SK-N-DZ (cell line): ENCODE measurements around the gene ELL.
A peak's percentile ranks its signal among the peaks of the same experiment; 100 is the strongest.

ENCODE experiments used
- DNase-seq: peaks from one replicate; pipeline ENCODE4 v3.0.0-alpha.2; 2015; ENCODE audit warnings: low spot score

The ELL gene

DNA sequence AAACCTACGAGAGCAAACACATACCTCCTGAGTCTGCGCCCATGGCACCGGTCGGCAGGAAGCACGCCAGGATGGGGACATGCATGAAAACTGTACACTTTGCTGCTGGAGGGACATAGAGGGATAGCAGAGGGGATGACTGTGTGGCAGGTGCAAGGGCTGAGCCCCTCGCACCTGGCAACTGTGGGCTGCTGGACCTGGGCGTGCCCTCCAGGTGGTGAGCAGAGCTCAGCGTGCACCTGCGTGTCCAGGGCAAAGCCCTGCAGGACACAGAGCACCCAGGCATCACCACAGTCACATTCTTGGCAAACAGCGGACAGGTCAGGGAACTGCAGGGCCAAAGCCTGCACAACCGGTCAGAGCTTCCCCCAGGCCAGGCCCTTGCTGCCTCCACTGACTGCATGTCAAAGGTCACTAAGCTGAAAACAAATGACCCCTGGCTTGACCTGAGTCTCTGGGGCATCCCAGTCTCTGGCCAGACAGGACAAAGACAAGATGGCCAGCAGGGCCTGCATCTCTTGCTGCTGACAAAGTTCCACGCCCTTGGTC lies 75.0 kb downstream of the ELL start:
- DNase-seq = no peak

GRCh38 chr19:18446145-18446810 lies 75.6 kb downstream of the ELL start:
- DNase-seq = no peak

DNA sequence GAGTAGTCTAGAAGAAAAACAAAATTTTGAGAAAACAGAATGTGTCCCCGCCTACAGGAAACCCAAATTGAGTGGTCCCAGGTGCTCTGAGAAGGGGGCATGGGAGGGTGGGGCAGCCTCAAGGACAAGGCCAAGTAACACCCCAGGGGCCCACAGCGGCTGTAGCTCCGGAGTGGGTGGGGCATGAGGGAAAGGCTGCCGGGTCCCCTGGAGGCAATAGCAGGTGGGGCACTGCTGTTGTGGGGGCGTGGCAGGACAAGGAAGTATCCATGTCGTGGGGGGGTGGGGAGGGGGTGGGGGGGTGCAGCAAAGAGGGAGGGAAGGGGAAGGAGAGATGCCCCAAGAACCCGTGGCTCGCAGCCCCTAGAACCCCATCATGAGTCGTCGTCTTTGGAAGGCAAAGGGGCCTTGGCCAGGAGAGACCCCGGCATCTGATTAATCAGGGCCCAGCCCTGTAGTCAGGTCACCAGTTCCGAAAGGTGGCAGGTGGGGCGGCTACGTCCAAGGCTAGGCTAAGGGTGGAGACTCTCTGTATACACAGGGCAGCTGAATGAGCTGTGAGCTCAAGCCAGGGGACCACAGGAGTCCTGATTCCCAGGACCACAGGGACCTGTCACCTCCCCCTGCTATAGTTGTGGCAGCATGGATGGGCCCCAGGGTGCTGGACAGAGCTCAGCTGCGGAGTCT lies 76.5 kb downstream of the ELL start:
- DNase-seq = no peak

DNA sequence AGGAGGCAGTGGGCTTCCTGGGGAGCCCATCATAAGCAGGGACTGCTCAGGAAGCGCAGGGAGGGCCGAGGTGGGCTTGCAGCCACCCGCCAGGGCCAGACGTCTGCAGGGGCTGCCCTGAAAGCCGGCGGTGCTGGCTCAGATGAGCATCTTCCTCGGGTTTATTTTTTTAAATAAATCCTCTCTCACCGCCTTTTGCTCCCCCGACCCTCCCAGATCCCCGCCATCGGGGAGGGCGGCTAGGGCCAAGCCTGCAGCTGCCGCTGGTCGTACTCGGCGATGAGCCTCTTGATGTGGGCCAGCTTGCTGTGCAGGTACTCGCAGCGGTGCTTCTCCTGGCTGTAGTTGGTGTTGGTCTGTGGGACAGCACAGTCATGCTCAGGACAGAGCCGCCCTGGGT lies 77.4 kb downstream of the ELL start:
- no peak for DNase-seq

DNA sequence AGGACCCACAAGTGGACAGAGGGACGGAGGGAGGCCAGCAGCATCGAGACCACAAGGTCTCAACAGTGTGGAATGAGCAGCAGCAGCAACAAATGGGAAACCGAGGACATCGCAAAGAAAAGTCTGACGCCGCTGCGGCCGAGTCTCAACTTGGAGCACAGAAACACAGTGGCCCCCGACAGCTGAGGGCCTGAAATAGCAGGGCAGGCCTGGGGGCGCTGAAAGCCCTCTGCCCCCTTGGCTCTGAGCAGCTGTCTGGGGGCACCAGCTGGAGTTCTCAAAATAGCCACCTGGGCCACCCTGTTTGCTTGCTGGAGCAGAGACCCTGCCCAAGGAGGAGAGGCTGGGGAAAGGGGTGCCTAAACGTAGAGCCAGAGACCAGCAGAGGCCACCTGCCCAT lies 78.0 kb downstream of the ELL start:
- DNase-seq = no peak

DNA sequence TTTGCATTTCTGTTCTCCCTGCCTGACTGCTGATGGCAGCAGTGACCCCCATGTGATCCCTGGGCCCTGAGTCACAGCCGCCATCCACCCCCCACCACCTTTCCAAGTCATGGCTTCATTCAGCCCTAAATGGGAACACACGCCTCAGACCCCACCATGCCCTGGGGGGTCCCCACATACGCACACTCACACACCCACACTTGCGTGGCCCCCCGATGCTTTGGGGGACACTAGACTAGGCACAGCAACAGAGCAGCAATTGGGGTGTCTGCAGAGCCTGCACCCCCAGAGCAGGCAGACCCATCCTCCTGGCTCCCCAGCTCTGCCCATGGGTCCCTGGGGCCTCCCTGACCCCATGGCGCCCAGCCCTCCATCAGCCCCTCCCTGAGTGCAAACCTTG lies 78.5 kb downstream of the ELL start:
- DNase-seq = no peak

GRCh38 chr19:18442941-18443340 lies 78.9 kb downstream of the ELL start:
- DNase-seq = no peak

- DNase-seq = no peak
Observed at GRCh38 chr19:18441804-18442788, 79.8 kb downstream of the ELL start.

DNA sequence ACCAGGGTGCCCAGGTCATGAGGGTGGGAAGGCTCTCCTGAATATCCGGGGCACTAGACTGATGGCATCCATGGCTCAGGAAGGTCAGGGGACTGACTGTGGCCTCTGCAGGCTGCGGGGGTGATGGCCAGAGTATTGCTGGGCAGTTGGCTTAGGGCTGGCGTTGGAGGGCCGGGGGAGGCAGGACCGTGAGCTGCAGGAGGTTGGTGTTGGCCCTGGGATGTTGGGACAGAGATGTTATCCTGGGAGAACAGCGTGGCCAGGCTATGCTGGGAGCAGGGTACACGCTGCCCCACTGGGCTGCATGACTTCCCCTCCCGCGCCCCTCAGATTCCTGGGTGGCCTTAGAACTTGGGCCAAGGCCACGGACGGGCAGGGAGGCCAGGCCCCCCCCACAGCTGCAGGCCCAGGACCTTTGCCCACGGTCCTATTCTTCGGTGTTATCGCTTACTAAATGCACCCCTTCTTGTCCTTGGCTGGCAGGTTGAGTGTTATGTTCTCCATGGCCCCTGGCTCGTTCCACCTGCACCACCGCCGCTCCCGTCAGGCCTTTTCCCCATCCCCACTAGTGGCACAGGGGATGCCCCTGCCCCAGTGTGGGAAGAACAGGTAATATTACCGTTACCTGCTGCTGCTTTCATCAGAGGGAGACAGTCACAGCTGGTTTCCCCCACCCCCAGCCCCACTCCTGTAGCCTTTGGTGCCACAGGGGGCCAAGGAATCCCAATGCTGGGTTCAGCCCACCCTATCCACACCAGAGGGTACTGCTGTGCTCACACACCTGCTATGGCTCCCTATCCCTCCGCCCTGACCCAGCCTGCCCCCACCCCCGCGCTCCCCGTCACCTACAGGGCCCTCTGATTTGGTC lies 80.7 kb downstream of the ELL start:
- DNase-seq = no peak

DNA sequence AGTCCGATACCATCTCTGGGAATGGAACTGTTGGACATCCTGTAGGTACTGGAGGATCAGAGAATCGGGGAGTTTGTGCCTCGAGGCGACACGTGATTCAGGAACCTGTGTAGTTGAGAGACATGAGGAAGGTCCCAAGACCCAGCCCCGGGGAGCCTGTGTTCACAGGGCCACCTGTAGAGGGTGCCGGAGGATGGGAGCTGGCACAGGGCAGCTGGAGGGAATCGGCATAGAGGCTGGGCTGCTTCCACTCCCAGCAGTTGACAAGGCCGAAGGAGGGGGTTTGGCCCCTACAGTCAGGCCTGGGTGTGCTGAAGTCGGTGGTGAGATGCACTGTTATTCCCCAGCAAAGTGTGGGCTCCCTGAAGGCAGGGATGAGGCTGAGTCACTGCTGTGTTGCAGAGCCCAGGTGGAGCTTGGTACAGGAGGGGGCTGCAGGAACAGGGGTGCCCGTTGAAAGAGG lies 81.4 kb downstream of the ELL start:
- no peak for DNase-seq

GRCh38 chr19:18439910-18440237 lies 82.0 kb downstream of the ELL start:
- no peak for DNase-seq

- no peak for DNase-seq
Observed at GRCh38 chr19:18439025-18439909, 82.6 kb downstream of the ELL start.

- DNase-seq = no peak
Observed at GRCh38 chr19:18438331-18439024, 83.4 kb downstream of the ELL start.

GRCh38 chr19:18437491-18438330 lies 84.2 kb downstream of the ELL start, which contains the start of gene ISYNA1:
TSS of gene ISYNA1 (minus strand) at chr19:18438133. CDS start at chr19:18437979, 154 bp downstream.
- DNase-seq = peak; percentile 63

- peak; percentile 94 for DNase-seq
Observed at GRCh38 chr19:18436671-18437490, 85.0 kb downstream of the ELL start.

DNA sequence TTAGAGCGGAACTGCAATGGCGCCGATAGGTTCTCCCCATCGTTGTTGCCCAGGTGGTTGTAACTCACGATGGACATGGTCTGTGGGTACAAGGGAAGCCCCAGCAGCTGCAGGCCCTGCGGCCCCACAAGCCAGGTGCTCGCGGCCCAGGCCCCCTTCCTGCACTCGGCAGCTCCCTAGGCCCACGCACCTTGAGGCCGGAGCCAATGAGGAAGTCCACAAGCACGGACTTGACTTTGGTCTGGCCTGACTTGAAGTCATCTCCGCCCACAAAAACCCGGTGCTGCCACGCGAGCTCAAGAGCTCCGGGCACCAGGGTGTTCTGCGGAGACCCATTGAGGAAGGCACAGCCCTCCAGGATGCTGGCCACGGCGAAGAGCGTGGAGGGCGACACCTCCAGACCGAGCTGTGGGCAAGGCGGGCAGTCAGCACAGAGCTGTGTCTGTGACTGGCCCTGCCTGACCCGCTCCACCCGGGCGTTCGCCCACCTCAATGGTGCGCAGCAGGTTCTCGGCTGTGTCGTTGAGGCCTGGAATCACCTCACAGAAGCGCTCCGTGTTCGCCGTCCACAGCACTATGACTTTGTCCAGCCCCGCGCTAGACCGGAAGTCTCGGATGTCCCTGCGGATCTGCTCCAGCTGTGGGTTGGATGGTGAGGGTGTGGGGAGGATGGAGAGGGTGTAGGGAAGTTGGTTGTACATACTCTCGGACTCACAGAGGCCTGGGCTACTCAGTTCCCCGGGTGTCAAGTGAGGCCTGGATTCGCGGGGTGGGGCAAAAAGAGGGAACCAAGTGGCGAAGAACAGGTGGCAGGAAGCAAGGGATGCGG lies 85.8 kb downstream of the ELL start:
- no peak for DNase-seq
